SK-N-SH (cell line): ENCODE results near the gene AHDC1.

Source experiments
- FOXJ3 ChIP-seq: sonication (generic); formaldehyde crosslinking; IDR thresholded peaks from 2 replicates; pipeline ENCODE4 v1.5.1; 2020; ENCODE audit warnings: mild to moderate bottlenecking, missing genetic modification reagents
- NFIC ChIP-seq: IDR thresholded peaks from 2 replicates; pipeline ENCODE4 v1.4.0; 2012; ENCODE audit warnings: borderline replicate concordance
- POLR2AphosphoS5 ChIP-seq: IDR thresholded peaks from 2 replicates; pipeline ENCODE4 v1.6.1; 2012; ENCODE audit warnings: low read depth, low read length
- TF ChIP-seq, protein P1 (sequence below): IDR thresholded peaks from 2 replicates; pipeline ENCODE4; 2012

DNA sequence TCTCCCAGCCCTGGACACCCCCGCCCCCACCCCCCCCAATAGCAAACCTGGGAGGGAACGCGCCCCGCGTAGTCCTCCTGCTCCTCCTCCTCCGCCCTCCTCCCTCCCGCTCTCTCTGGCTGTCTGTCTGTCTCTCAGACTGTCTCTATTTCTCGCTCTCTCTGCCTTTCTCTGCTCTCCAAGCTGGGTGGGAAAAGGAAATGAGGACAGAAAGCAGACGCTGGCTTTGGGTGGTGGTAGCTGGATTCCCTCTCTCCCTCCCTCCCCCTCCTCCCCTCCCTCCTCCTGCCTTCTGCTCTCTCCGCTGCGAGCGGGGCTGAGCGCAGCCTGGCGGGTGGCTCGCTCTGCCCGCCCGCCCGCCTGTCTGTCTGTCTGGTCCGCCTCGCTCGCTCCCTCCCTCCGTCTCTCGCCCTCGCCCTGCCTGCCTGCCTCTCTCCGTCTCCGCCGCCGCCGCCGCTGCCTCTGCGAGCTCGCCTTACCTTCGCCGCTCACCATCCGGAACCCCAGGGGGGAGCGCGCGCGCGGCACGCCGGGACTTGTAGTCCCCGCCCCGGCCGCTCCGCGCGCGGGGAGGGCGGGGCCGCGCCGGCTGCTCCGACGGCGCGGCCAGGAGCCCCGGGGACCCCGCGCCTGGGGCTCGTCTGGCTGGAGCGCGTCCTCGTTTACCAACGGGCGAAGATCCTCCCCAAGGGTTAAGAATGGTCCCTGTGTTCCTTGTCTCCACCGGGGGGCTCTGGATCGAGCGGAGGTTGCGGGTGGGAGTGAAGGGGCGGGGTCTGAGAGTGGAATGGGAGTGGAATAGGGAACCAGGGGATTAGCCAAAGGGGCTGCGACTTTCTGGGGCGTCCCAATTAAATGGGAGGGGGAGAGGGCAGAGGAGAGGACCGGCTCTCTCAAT, at the start of gene AHDC1:
- TF ChIP-seq, protein P1, sequence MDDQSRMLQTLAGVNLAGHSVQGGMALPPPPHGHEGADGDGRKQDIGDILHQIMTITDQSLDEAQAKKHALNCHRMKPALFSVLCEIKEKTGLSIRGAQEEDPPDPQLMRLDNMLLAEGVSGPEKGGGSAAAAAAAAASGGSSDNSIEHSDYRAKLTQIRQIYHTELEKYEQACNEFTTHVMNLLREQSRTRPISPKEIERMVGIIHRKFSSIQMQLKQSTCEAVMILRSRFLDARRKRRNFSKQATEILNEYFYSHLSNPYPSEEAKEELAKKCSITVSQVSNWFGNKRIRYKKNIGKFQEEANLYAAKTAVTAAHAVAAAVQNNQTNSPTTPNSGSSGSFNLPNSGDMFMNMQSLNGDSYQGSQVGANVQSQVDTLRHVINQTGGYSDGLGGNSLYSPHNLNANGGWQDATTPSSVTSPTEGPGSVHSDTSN, result no peak
- TF ChIP-seq FOXJ3 (no peak), POLR2AphosphoS5 (peak; percentile 81), NFIC (no peak)
